Stimulated activated CD4-positive, alpha-beta T cell treated with anti-CD3 and anti-CD28 coated beads, Interleukin-1b, Interleukin-23, amount 100 ng/mL, for 4 hours (primary cell): ENCODE data around the gene CYP4F11.
"Not testable (repeated sequence)": the region's sequence is repeated elsewhere in the genome, so short reads cannot be mapped to it uniquely, and the experiment has no call there.

Source experiments
- DNase-seq, 2 donors: peaks; one replicate each; pipeline ENCODE4 v3.0.0-alpha.2; 2020; ENCODE audit warnings: low read depth in 2 of 2

The CYP4F11 gene

GRCh38 chr19:15934332-15935078 is at the start of gene CYP4F11:
TSS of gene CYP4F11 (minus strand) at chr19:15934529. CDS start at chr19:15934408, 121 bp downstream.
- DNase-seq = no peak

GRCh38 chr19:15979293-15979692 is 45.0 kb upstream of the CYP4F11 start:
- DNase-seq = no peak

- no peak for DNase-seq
These were observed 43.4 kb upstream of the CYP4F11 start for GRCh38 chr19:15977690-15978089.

GRCh38 chr19:15976836-15977689 is 42.7 kb upstream of the CYP4F11 start:
- no peak for DNase-seq

GRCh38 chr19:15974856-15975255 is 40.5 kb upstream of the CYP4F11 start:
- no peak for DNase-seq

- not testable (repeated sequence) for DNase-seq
These were observed 37.7 kb upstream of the CYP4F11 start for GRCh38 chr19:15972043-15972442.

- no peak for DNase-seq
These were observed 37.0 kb upstream of the CYP4F11 start for GRCh38 chr19:15971224-15971780.

GRCh38 chr19:15964231-15964630 is 29.9 kb upstream of the CYP4F11 start:
- DNase-seq = no peak

GRCh38 chr19:15962319-15962718 is 28.0 kb upstream of the CYP4F11 start:
- no peak for DNase-seq

- DNase-seq = no peak
These were observed 20.5 kb upstream of the CYP4F11 start for GRCh38 chr19:15954820-15955219.

- DNase-seq = no peak
These were observed 14.1 kb upstream of the CYP4F11 start, which contains the start of gene OR10H4 for GRCh38 chr19:15948223-15949058. TSS of gene OR10H4 (plus strand) at chr19:15949008. CDS start at chr19:15949008, 0 bp downstream.

- DNase-seq = no peak
These were observed 11.0 kb upstream of the CYP4F11 start for GRCh38 chr19:15945301-15945700.

GRCh38 chr19:15944401-15944800 is 10.1 kb upstream of the CYP4F11 start:
- DNase-seq = no peak

GRCh38 chr19:15937771-15938170 is 3.4 kb upstream of the CYP4F11 start:
- DNase-seq = no peak

- no peak for DNase-seq
These were observed 2.6 kb upstream of the CYP4F11 start for GRCh38 chr19:15936950-15937349.

GRCh38 chr19:15936173-15936572 is 1.8 kb upstream of the CYP4F11 start:
- DNase-seq = no peak

- DNase-seq = no peak
These were observed 906 bp upstream of the CYP4F11 start for GRCh38 chr19:15935167-15935702.

GRCh38 chr19:15933761-15934331 is 483 bp downstream of the CYP4F11 start:
- not testable (repeated sequence) for DNase-seq

- no peak for DNase-seq
These were observed 6.0 kb downstream of the CYP4F11 start for GRCh38 chr19:15928321-15928720.

- no peak for DNase-seq
These were observed 7.8 kb downstream of the CYP4F11 start for GRCh38 chr19:15926484-15926883.

- DNase-seq = no peak
These were observed 10.6 kb downstream of the CYP4F11 start for GRCh38 chr19:15923702-15924101.
